IPS-NIHi11 (cell line): ENCODE measurements around the gene SYNE3.
A peak's percentile ranks its signal among the peaks of the same experiment; 100 is the strongest.

Source experiments
- DNase-seq: peaks from one replicate; pipeline ENCODE4 v3.0.0; 2012; ENCODE audit warnings: mixed read lengths, low spot score

The SYNE3 gene, protein sequence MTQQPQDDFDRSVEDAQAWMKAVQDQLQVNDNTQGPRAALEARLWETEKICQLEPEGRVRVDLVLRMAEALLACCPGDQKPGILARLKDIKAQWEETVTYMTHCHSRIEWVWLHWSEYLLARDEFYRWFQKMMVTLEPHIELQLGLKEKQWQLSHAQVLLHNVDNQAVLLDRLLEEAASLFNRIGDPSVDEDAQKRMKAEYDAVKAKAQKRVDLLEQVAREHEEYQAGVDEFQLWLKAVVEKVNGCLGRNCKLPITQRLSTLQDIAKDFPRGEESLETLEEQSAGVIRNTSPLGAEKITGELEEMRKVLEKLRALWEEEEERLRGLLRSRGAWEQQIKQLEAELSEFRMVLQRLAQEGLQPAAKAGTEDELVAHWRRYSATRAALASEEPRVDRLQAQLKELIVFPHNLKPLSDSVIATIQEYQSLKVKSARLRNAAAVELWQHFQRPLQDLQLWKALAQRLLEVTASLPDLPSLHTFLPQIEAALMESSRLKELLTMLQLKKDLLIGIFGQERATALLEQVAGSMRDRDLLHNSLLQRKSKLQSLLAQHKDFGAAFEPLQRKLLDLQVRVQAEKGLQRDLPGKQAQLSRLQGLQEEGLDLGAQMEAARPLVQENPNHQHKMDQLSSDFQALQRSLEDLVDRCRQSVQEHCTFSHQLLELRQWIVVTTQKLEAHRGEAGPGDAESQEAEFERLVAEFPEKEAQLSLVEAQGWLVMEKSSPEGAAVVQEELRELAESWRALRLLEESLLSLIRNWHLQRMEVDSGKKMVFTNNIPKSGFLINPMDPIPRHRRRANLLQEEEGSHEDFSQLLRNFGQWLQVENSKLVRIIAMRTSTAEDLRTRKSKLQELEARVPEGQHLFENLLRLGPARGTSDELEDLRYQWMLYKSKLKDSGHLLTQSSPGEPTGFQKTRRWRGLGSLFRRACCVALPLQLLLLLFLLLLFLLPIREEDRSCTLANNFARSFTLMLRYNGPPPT

DNA sequence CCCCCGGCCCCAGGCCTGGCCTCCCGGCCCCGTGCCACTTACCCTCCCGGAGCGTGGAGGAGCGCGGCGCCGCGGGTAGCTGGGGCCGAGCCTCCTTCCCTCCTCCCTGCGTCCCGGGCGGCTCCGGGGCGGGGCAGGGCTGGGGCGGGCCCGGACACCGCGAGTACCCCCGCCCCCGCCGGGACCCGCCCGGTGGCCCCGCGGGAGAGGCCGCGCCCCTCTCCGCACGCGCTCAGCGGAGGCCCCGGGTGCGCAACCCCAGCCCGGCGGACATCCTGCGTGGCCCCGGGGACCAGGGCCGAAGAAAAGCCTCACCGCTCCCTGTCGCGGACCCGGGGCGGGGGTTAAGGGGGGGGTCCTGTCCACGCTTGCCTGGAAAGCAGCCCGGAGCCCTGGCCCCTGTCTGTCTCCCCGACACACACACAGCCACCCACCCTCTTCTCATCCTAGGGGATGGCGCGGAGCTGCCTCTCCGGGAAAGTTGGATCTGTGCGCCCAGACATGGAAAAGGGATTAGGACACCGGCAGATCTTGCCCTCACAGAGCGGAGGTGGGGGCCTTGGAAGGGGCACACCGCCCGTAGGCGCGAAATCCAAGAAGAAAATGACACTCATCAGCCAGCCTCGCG is at the start of gene SYNE3:
SYNE3 (minus strand) TSS at position 97 of the 628 bp plus-strand sequence. CDS start 40,829 bp downstream, outside the sequence.
- peak; percentile 84 for DNase-seq

DNA sequence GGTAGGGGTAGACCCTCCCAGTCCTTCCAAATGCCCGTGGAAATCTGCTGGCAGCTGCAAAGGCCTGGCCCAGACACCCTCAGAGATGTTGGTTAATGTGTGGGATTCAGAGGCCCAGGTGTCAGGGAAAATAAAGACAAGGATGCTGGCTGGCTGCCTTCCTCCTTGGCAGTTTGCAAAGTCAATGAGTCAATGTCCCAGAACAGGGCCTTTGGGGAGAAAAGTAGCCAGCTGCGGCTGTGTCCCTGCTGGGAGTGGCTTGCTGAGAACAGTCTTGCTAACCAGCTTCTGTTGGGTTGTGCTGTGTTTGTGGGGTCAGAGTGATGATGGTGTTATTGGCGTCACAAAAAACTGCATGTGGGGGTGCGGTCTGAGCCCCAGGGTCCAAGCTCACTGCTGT is 47.6 kb upstream of the SYNE3 start:
- DNase-seq: no peak

DNA sequence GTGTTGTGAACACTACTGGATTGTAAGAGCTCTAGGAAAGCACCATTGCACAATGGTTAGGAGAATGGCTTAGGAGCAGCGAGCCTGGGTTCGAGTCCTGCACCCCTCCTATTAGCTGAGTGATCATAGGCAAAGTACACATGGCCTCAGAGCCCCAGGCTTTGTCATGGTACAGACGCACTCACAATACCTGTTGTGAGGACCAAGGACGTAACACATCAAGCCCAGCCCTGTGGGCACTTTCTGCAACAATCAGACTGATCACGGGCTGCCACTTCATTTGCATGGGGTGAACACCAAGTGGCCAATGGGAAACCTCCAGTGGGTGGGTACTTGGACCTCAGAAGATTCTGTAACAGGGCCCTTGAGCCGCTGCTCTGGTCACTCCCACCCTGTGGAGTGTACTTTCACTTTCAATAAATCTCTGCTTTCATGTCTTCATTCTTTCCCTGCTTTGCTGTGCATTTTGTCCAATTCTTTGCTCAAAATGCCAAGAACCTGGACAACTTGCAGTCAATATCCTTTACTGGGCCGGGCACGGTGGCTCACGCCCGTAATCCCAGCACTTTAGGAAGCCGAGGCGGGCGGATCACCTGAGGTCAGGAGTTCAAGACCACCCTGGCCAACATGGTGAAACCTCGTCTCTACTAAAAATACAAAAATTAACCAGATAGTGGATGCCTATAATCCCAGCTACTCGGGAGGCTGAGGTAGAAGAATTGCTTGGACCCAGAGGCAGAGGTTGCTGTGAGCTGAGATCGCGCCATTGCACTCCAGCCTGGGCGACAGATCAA is 46.6 kb upstream of the SYNE3 start:
- no peak for DNase-seq

DNA sequence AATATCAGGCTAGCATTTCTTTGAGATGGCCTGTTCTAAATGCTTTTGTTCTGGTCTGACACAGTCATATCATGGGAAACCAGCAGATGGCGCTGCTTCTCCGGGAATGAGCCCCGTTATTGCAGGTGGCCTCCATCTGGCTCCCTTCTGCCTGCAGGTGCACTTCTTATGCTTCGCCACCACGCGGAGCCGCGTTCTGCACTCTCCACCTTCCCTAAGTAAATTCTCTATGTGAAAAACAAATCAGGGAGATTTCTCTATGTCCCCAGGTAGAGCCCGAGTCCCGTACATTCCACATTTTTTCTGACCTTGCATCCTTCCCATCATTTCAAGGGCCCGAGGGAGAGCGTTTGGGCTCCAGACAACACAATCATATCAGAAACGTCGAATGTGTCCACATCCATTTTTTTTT is 44.6 kb upstream of the SYNE3 start:
- peak; percentile 89 for DNase-seq

DNA sequence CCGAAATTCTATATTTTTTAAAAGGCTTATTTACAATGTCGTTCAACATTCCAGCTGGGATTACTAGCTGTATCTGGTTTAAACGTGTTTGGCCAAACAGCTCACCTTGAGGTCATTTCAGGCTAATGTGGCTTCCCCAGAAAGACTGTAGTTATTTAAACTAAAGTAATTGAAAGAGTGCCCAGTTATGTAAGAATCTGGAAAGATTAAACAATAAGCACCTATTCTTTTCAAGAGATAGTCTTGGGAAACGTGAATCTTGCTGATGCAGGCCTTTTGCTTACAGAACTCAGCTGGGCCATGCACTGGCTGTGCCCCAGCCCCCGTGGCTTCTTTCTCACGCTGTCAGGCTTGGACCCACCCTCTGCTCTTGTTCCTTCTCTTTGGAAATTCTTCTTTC is 42.8 kb upstream of the SYNE3 start:
- no peak for DNase-seq

DNA sequence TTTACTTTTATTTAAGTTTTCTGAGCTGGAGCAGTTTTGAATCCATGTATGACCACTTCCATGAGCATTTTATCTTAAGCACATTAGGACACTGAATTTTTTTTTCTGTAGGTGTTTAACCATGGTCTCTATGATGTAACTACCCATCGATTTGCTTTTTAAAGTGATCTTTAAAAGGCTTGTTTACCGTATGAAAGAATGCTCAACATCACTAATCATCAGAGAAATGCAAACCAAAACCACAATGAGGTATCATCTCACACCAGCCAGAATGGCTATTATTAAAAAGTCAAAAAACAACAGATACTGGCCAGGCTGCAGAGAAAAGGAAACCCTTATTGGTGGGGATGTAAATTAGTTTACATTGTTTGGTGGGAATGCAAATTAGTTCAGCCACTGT is 41.4 kb upstream of the SYNE3 start:
- no peak for DNase-seq

DNA sequence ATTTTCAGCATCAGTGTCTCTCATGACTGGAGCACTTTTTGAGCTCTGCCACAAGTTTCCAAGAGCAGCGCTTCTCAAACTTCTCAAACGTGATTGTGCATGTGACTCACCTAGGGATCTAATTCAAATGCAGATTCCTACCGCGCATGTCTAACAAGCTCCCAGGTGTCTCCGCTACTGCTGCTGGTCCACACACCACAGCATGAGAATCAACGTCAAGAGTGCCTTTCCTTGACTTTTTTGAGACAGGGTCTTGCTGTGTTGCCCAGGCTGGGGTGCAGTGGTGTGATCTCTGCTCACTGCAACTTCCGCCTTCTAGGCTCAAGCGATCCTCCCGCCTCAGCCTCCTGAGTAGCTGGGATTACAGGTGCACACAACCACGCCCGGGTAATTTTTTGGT is 40.8 kb upstream of the SYNE3 start:
- no peak for DNase-seq

DNA sequence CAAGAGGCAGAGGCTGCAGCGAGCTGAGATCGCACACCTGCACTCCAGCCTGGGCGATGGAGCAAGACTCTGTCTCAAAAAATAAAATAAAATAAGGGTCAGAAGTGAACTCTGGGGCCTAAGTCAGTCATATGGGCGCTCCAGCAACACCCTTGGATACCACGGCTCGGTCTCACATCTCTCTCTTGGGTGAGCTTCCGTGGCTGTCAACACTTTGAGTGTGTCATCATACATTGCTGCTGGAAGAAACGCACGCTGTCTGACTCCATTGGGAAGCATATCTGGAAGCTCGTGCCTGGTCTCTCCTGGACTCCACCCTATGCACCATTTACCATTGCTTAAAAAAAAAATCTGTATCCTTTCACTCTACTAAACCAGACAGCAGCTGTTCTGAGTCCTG is 38.6 kb upstream of the SYNE3 start:
- no peak for DNase-seq

DNA sequence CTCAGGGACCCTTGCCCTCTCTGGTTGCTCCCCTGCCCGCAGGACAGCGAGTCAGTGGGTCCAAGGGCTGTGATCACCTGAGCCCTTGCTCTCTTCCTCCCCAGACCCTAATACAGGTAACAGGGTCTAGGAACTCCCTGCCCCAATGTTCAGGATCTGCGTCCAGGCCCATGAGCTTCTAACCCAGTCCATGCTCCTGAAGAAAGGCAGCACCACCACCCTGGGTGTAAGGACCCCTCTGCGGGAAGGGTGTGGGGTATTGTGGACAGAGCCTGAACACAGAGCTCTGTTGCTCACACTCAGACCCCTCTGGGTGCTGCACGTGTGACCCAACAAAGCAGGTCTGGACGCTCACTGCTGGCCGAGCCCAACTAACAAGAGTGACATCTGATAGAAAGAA is 36.7 kb upstream of the SYNE3 start:
- DNase-seq: no peak

DNA sequence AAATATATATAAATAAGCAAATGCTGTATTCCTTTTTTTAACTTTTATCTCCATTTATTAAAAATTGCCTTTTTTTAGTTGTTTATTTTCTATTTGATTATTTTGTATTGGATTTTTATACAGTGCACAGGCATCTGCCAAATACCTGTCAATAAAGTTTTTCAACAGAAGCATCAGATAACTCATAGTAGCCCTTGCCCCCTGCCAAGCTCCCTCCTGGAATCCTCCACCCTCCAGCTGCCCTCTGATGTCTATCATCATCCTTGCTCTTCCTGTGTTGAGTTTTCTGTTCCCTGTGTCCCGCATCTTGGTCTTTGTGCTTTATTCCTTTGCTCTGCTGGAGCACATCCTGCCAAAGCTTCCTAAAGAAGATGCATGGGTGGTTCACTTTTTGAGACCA is 35.0 kb upstream of the SYNE3 start:
- DNase-seq: no peak

DNA sequence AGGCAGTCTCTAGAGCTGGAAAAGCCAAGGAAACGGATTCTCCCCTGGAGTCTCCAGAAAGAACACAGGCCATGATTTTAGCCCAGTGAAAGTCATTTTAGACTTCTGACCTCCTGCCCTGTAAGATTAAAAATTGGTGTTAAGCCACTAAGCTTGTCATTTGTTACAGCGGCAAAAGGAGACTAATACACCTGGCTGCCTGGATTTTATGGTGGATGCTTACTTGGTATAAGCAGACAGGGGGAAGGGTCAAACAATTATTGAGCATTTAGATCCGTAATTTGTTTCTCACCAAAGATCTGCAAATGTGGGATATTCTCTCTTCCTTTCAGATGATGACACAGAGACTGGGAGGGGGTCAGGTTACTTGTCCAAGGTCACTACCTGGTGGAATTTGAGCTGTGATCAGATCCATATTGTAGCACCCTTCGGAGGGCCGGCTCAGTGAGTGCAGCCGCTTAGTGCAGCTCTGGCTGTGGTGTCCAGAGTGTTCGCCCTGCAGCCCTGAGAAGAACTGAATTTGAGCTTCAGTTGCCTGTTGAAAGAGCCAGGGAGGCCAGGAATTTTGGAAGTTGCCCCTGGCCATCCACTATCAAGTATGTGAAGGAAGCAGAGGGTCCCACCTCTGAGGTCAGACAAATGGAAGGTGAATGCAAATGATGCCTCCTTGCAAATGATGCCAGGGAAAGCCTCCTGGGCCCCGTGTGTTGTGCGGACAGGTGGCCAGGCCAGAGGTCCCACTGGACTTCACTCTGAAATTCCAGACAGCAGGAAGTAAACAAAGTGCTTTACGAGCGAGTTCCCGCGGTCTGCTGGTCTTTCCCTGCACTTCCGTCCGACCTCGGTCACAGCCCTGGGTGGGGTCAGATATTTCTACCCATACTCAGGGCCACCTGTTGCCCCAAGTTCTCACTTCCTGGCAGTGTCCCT is 33.5 kb upstream of the SYNE3 start:
- DNase-seq: no peak

DNA sequence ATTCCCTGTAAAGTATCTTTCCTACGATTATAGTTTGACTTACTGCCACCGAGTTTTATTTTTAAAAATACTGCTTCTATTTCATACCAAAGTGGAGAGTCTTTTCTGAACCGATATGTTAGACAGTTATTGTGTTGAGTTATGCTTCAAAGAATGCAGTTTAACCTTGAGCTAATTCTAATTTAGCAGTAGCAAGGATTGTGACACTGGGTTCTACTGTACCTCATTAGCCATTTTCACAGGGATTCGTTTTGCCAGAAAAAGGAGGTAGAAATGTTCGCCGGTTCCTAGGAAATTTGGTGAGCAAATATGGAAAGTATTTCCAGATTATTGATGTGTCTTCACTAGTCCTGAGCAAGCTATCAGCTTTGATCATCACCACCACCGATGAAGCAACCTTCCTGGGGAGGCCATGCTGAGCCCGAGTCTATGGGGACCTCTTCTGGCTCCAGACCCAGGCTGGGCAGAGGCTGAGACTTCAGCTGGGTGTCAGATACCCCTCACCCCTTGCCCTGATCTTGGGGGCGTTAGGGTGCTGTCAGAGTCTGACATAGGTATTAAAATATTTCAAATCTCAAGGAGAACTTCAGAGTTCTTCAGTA is 32.0 kb upstream of the SYNE3 start:
- no peak for DNase-seq

DNA sequence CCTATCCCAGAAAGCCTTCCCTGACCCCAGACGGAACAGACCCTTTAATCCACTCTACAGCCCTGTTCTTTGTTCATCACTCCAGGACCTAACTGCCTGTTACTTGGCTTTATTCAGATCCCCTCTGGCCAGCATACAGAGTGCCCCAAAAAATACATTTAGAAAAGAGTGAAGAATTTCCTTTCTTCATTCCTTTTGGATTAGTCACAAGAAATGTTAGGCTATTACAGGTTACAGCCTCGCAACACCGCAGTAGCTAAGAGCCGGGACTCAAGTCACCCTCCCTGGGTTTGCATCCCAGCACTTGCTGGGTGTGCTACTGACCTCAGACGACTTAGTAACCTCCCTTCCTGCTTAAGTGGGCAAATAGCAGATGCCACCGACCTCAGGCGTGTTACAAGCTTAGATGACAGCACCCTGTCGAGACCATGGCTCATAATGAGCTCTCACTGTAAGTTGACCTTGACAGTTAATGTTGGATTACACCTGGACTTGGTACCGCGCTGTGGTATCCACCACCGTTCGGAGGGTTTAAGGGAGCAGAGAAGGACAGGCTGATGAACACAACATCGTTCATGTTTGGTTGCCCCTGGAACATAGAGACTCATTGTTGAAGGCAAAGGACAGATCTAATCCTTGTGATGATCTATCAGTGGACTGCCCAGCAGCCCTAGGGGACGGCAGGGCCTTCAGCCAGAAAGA is 31.3 kb upstream of the SYNE3 start:
- DNase-seq: no peak

DNA sequence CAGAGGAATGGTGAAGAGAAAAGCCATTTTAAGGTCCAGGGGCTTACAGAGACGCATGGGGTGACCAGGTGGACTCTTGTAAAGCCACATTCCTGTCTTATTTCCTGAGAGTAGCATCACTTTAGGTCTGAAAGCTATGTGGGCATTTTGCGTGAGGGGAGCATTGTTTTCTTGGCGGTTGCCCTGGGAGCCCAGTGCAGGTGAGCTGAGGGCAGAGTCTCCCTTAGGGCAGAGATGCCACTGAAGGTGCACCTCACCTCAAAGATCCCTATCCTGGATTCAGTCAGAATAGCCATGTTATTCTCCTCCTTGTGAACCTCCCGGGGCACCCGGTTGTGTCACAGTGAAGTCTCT is 30.8 kb upstream of the SYNE3 start:
- DNase-seq: no peak

DNA sequence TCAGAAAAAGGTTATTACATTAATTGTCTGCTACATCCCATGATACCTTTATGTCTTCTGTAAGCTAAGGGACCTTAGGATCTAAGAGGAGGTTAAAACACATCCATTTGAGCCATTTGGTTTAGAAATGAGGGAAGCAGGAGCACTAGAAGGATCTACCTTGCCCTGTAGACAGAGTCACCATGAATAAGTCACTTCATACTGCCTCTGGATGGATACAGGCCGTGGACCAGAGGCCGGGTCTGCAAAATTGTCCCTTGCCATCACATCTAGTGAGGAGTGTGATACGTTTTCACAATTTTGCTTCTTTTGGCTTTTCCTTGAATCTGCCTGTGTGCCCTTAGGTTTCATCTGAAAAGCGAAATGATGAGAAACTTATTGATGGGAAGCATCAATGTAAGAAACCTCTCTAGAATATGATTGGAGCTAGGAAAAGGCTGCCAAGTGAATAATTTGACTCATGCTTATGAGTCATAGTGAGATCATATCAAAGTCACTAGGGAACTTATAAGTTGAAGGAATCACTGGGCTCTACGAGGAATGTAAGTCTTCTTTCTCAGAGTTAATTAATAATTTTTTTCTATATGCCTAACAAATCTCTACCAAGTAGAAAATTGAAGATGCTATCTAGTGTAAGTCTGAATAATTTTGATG is 29.2 kb upstream of the SYNE3 start:
- no peak for DNase-seq

DNA sequence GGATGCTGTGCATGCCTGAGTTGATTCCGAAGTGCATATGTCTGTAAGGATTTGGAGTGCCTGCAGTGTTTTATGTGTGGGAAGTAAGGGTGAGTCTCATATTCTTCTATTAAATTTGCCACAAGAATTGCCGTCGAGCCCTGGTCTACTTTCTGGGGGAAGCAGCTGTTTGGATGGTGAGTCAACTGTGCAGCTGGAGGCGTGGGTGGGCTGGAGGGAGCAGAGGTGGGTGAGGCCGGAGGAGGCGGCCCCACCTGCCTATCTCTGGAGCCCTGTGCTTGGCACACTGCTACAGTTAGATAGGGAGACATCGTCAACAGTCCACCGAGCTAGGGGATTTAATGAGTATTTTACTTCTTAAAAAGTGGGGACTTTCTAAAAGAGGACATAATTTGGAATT is 28.1 kb upstream of the SYNE3 start:
- DNase-seq: no peak

DNA sequence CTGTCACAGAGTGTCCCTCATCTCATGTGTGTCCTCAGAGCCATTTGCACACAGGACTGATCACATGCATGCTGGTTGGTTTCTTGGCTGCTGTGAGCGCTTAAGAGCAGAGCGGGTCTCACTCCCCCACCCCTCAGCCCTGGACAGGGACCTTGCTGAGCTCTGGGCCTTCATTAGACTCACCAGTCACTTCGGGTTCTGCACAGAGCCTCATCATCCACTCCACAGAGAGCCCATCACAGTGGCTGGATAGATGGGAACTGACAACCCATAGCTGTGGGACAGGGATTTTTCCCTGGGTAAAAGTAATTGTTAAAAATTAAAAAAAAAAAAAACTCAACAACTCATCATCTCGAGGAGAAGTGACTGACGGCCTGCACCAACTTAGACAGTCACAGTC is 26.6 kb upstream of the SYNE3 start:
- DNase-seq: no peak

DNA sequence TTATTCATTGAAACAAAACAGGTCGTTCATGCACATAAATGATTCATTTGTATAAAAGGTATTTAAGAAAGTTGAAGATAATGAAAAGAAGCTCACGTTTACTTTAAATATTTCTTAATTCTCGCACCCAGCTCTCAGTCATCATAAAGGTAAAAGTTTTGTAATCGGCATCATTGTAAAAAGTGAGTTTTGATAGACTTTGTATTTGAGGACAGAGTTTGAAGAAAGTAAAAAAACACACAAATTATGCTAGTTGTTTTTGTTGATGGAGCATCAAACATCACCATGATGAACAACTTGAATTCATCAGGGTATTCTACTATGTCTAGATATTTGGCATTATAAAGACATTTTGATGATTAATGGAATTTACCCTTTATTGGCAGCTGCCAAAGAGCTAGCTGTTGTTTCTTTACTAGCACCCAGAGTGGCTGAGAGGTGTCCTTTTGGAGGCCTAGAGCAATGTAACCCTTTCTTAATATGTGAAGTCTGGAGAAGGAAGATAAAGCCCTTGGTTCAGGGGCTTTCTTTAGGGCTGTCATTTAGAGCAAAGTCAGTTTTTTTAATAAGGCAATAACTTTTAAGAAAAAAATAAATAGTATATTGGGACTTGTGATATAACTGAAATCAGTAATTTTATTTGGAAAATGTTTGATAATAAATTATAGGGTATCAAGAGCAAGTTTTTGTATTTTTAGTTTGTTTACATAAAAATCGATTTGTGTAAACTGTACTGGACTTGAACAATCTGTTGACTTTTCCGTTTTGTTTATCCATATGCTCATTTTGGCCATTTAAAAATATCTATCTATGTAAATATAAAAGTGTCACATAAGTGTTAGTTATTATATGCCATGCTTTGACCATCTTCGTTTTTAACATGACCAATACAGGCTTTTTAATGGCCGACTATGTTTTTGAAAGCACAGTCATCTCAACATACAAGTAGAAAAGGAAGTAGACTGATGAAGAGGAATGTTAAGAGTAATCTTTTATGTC is 25.8 kb upstream of the SYNE3 start:
- DNase-seq: no peak
